ENCODE data around the gene CDH6. TPM values are rescaled to one million over a fixed set of nuclear protein-coding genes. Genes with fewer than 3 reads are reported as not detected.

CDH6 gene
- total RNA-seq, 2 donors from 2014 or later = 1.1 to 2.2 TPM

DNA sequence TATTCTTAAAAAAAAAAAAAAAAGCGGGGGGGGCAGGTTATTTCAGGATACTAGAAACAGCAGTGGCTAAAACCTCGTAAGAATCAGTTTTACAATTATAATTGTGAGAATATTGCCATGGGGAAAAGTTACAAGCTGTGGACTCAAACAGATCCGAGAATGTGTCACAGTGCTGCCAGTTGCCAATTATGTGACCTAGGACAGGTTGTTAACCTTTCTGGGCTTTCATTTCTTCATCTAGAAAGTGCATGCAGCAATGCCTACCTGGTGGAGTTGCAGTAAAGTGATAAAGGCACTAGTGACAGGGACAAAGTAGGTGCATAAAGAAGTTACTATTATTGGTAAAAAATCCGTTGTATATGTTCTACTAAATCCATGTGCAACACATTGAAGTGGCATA, 75.8 kb downstream of the CDH6 start:
- H3K4me1 ChIP-seq = no peaks in the 10 kb centered on the region
- H3K9me3 ChIP-seq = no peaks in the 10 kb centered on the region
- no peak overlapping the region for H3K4me3 ChIP-seq
- no peak overlapping the region for H3K27ac ChIP-seq
- H3K27me3 ChIP-seq = no peaks in the 10 kb centered on the region
- DNase-seq (ENCODE audit: low spot score) = no peak
- no peak for TF ChIP-seq CTCF (IDR thresholded peaks at IDR 0.05)
- no peaks in the 10 kb centered on the region for H3K36me3 ChIP-seq

DNA sequence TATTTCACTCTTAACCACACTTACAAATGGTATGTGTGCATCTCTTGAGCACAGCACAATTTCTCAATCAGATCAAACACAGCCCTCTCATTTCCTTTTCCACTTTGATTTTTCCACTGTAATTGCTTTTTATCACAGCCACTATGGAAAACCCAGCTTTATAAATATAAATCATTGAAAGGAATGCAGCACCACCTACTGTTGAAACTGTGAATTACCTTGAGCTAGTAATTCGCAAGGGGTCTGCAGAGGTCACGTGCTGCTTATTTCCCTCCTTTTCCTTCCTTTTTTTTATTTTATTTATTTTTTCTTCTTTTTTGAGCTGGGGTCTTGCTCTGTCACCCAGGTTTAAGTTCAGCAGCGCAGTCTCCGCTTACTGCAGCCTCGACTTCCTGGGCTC, 76.9 kb downstream of the CDH6 start:
- TF ChIP-seq CTCF (IDR thresholded peaks at IDR 0.05) = peak; percentile 42 to 63
- DNase-seq (ENCODE audit: low spot score) = no peak
- Histone ChIP-seq H3K9me3 (no peaks in the 10 kb centered on the region), H3K36me3 (no peaks in the 10 kb centered on the region), H3K27me3 (no peaks in the 10 kb centered on the region), H3K4me1 (no peaks in the 10 kb centered on the region), H3K4me3 (no peak overlapping the region), H3K27ac (no peak overlapping the region)

DNA sequence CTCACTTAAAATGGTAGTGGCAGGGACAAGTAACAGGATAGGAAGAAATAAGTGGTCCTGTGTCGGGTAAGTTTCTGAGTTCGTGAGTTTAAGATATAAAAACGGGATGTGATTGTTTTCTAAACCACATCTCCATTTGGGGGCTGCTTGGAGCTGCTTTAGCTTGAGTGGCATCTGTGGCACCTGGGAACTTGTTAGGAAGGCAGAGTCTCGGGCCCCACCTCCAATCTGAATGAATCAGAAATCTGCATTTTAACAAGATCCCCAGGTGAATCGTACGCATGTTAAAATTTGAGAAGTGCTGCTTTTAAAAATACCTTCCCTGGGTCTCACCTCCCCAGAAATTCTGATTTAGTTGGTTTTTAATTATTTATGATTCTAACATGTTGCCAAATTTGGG, 78.1 kb downstream of the CDH6 start:
- Histone ChIP-seq H3K9me3 (no peaks in the 10 kb centered on the region), H3K4me3 (no peak overlapping the region), H3K27me3 (no peaks in the 10 kb centered on the region), H3K36me3 (no peaks in the 10 kb centered on the region), H3K27ac (no peak overlapping the region), H3K4me1 (no peaks in the 10 kb centered on the region)
- no peak for DNase-seq (ENCODE audit: low spot score)
- TF ChIP-seq CTCF (IDR thresholded peaks at IDR 0.05) = no peak

GRCh38 chr5:31273161-31273560, 79.7 kb downstream of the CDH6 start:
- Histone ChIP-seq H3K36me3 (no peaks in the 10 kb centered on the region), H3K4me1 (no peaks in the 10 kb centered on the region), H3K27ac (peak overlapping the region in 1 of 2 donors; percentile 16), H3K27me3 (no peaks in the 10 kb centered on the region), H3K9me3 (no peaks in the 10 kb centered on the region), H3K4me3 (peak overlapping the region in 1 of 2 donors; percentile 34)
- no peak for TF ChIP-seq CTCF (IDR thresholded peaks at IDR 0.05)
- DNase-seq (ENCODE audit: low spot score) = no peak

DNA sequence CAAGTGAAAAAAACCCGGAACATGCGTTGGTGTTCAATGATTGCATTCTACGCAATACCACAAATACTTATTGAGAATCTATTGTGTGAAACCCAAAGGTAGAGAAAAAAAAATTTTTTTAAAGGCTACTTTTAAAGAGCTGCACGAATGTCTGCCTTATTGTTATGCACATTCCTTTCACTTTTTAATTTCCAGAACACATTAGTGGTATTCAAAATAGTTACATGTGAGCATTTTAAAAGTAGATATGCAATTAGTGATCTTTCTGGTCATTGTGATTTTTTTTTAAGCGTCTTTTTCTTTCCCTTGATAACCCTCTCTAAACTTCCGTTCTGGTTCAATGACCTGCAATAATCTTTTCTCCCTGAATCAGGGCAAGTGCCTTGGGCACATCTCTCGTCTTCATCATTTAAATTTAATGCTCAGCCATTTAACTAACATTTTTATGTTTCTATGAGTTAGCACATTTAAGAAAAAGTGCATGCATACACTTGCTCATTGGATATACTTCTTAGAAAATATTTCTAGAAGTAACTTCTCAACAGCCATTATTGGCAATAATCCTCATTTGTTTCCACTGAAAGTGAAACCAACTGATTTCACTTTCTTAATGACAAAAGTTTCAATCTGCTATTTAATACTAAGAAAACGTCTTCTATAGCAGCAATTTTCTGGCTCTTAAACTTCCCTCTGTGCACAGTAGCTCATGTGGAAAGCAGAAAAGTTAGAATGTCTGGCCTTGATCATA, 80.3 kb downstream of the CDH6 start:
- Histone ChIP-seq H3K9me3 (no peaks in the 10 kb centered on the region), H3K36me3 (no peaks in the 10 kb centered on the region), H3K4me1 (no peaks in the 10 kb centered on the region), H3K27me3 (no peaks in the 10 kb centered on the region), H3K4me3 (peak overlapping the region; percentile 31 to 34), H3K27ac (peak overlapping the region; percentile 15 to 16)
- no peak for TF ChIP-seq CTCF (IDR thresholded peaks at IDR 0.05)
- no peak for DNase-seq (ENCODE audit: low spot score)

- TF ChIP-seq CTCF (IDR thresholded peaks at IDR 0.05) = no peak
- DNase-seq (ENCODE audit: low spot score) = no peak
- Histone ChIP-seq H3K36me3 (no peaks in the 10 kb centered on the region), H3K27ac (no peak overlapping the region), H3K4me1 (no peaks in the 10 kb centered on the region), H3K4me3 (no peak overlapping the region), H3K9me3 (no peaks in the 10 kb centered on the region), H3K27me3 (no peaks in the 10 kb centered on the region)
These were observed 86.7 kb downstream of the CDH6 start for GRCh38 chr5:31280210-31280609.

Data from right atrium auricular region (tissue), 2 donors.